KMS-11 (cell line): ENCODE measurements around the gene LRRC74A.

Experiments
- H2AFZ ChIP-seq: fragments of 200-600 bp; sonication (generic); 2 replicates; pipeline ENCODE4 v1.6.1; 2016; ENCODE audit warnings: antibody characterized with exemption, mixed run types, low read depth
- H3K27ac ChIP-seq: fragments of 200-600 bp; sonication (generic); 2 replicates; pipeline ENCODE4 v1.6.1; 2016; ENCODE audit warnings: mild to moderate bottlenecking, mixed run types
- H3K27me3 ChIP-seq: fragments of 200-600 bp; sonication (generic); 2 replicates; pipeline ENCODE4 v1.6.1; 2017; ENCODE audit warnings: mild to moderate bottlenecking, low read depth, mixed run types, moderate library complexity; ENCODE audit not compliant: insufficient read depth
- H3K36me3 ChIP-seq: fragments of 200-600 bp; sonication (generic); 2 replicates; pipeline ENCODE4 v1.6.1; 2017; ENCODE audit warnings: mild to moderate bottlenecking, mixed run types; ENCODE audit not compliant: insufficient read depth
- H3K4me1 ChIP-seq: fragments of 200-600 bp; sonication (generic); 2 replicates; pipeline ENCODE4 v1.6.1; 2016; ENCODE audit warnings: mild to moderate bottlenecking, low read depth, mixed run types; ENCODE audit not compliant: poor library complexity, severe bottlenecking
- H3K4me2 ChIP-seq: fragments of 200-600 bp; sonication (generic); 2 replicates; pipeline ENCODE4 v1.7.0; 2016; ENCODE audit warnings: mild to moderate bottlenecking, mixed run types
- H3K4me3 ChIP-seq: fragments of 200-600 bp; sonication (generic); IDR thresholded peaks from 2 replicates; pipeline ENCODE4 v1.6.1; 2017; ENCODE audit warnings: low read depth, low read length, mixed read lengths; ENCODE audit not compliant: insufficient read depth
- H3K79me2 ChIP-seq: fragments of 200-600 bp; sonication (generic); 2 replicates; pipeline ENCODE4 v1.6.1; 2016; ENCODE audit warnings: low read depth, mixed run types; ENCODE audit not compliant: insufficient read depth
- H3K9ac ChIP-seq: fragments of 200-600 bp; sonication (generic); 2 replicates; pipeline ENCODE4 v1.6.1; 2016; ENCODE audit warnings: mild to moderate bottlenecking, mixed run types
- H4K20me1 ChIP-seq: fragments of 200-600 bp; sonication (generic); 2 replicates; pipeline ENCODE4 v1.6.1; 2016; ENCODE audit warnings: mild to moderate bottlenecking, mixed run types; ENCODE audit not compliant: insufficient read depth
- CTCF ChIP-seq: fragments of 200-600 bp; sonication (generic); conservative IDR thresholded peaks from 2 replicates; pipeline ENCODE4 v1.6.1; 2017; ENCODE audit warnings: low read depth, mild to moderate bottlenecking, antibody characterized with exemption, low read length, moderate library complexity, mixed read lengths

Gene LRRC74A

DNA sequence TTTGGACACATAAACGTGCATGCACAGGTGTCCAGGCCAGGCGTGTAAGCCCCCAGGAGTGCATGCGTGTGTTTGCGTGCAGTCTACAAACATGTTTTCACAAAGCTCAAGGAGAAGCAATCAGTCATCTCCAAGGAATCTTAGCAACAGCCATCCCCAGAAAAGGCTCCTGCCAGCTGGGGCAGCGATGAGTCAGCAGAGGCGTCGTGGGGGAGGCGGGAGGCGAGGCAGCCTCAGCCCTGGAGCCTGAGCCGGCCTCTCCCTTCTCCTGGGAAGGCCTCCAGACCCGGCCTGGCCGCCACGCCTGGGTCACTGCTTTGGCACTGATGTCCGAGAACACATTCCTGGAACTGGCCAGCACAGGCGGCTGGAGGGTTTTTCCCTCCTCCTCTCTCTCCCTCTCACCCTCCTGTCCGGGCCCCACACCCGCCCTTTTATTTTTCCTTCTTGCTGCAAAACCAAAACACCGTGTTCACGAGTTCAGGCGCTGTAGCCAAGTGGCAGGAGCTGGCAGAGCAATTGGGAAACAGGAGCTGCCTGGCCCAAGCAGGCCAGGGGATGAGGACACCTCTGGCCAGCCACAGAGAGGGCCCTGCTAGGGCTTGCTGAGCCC lies 92.7 kb downstream of the LRRC74A start:
- Histone ChIP-seq H3K4me2 (no peak overlapping the region), H3K4me1 (peaks cover 23% of the 10 kb centered on the region), H3K36me3 (no peaks in the 10 kb centered on the region), H3K27ac (no peak overlapping the region), H3K27me3 (no peaks in the 10 kb centered on the region), H3K4me3 (no peak overlapping the region), H2AFZ (no peak overlapping the region), H4K20me1 (no peaks in the 10 kb centered on the region), H3K79me2 (no peaks in the 10 kb centered on the region), H3K9ac (no peak overlapping the region)
- TF ChIP-seq CTCF: no peak
